HG03060 (cell line): ENCODE measurements around the gene RNH1.

ENCODE experiments used
- ATAC-seq: cut with Tn5 transposase; IDR thresholded peaks from one replicate; pipeline ENCODE4 v1.9.1; 2021; ENCODE audit warnings: low read depth, moderate number of reproducible peaks; ENCODE audit not compliant: unreplicated experiment

Gene RNH1

DNA sequence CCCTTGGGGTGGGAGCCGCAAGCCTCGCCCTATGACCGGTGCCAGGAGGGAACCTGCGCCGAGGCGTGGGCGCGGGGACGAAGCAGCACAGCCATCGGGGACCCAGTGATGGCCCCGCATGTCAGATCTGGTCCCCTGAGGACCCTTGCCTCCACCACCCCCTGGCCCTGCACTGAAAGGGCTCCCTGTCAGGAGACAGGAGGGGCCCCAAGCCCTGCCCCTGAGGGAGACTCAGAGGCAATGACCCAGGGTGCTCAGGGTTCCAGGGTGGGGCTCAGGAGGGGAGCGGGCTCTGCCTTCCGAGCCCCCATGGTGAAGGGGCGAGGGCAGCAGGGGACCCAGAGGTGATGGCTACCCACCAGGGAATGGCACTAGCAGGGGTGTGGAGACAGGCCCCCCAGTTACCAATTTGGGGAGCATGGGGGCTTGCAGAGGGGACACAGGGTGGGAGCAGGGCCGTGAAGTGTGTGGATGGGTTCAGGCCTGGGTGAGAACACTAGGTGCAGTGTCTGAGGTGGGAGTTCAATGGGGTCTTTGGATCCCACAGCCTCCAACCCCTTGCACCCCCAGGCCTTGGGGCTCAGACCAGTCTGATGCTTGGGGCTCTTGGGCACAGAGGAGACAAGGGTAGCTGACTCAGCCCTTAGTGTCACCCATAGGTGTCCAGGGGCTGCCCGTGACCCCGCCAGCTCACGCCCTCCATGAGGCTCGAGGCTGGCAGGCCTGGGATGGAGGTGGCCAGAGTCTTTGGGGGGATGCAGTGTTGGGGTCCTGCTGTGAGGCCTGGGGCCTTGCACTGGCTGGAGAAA lies 30.8 kb upstream of the RNH1 start:
- no peak for ATAC-seq

DNA sequence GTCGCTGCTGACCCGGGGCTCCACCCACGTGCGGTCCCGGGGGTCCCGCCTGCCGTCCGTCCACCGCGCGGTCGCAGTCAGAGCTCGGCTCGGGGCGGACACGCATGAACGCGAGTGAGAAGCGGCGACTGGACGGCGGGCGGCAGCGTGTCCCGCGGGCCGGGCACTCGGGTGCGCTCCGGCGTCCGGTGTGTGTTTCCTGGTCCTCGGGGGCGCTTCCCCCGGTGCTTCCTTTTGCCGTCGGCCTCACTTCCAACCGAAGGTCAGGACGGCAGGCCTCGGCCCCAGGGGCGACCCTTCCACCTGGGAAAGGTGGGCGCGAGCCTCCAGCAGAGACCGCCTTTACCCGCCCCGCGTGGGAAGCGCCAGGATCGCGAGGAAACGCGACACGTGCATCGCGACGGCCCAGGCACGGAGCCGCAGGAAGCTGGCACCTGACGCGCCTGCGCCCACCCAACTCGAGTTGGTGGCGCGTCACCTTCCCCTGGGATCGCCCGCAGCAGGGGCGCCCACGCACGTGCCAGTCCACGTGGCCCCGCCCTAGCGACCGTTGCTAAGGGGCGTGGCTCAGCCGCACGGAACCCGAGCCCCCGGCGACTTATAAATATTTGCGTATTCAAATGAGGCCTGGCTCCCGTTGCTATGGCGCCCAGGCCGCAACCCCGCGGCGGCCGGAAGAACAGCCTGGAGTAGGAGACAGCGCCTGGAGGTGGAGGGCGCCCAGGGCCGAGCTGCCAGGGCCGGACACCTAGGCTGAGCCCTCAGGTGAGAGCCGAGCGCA lies 30.0 kb upstream of the RNH1 start, which contains the start of gene LRRC56:
TSS of gene LRRC56 (plus strand) at position 687 of the 781 bp plus-strand sequence. CDS start 3,158 bp downstream, outside the sequence.
- peak; percentile 65 for ATAC-seq

DNA sequence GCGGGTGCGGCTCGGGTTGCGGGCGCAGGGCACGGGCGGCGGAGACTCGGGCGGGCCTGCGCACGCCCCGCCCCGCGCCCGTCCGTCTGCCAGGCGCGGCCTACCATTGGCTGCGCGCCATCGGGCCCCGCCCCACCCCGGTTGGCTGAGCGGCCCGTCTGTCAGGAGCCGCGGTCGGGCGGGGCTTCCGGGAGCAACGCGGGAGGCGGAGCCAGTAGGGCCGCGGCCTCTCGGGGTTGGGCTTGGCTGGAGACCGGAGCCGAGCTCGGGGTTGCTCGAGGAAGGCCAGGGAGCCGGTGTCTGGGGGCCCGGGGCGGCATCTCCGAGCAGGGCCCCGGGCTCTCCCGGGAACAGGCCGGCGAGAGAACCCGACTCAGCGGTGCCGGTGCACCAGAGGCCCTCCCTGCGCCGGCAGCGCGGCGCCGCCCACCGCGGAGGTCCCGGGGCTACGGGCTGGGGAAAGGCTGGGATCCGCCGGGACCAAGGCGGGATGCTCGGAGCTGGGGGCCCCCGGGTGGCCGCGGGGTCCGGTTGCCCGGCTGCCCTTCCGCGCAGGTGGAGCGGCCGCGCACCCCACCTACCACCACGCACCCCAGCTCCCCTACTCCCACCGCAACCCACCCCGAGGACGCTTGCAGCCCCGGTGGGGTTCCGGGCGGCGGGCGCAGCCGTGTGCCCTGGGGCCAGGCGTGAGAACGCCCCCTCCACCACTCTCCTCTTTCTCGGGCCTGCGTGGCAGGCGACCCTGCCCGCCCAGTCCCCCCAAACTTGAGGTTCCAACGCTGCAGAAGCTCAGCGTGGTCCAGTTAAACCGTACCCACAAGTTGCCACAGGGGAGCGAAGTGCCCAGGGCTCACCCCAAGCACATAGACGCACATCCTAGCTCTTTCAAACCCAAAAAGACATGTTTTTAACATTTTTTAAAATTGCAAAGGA lies 28.7 kb upstream of the RNH1 start, which contains the start of gene HRAS:
TSS of gene HRAS (minus strand) at position 58 of the 936 bp plus-strand sequence.
- ATAC-seq = no peak

DNA sequence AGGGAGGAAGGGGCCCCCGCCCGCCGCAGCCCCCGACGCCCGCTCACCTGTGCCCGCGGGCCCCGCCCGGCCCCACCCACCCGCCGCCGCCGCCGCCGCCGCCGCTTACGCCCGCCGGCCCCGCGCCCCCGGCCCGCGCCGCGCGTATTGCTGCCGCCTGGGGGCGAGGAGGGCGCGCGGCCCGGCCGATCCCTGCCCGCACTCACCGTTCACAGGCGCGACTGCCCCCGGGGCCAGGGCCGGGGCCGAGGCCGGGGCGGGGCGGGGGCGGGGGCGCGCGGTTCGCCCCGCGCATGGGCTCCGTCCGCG lies 28.1 kb upstream of the RNH1 start:
- ATAC-seq = no peak

DNA sequence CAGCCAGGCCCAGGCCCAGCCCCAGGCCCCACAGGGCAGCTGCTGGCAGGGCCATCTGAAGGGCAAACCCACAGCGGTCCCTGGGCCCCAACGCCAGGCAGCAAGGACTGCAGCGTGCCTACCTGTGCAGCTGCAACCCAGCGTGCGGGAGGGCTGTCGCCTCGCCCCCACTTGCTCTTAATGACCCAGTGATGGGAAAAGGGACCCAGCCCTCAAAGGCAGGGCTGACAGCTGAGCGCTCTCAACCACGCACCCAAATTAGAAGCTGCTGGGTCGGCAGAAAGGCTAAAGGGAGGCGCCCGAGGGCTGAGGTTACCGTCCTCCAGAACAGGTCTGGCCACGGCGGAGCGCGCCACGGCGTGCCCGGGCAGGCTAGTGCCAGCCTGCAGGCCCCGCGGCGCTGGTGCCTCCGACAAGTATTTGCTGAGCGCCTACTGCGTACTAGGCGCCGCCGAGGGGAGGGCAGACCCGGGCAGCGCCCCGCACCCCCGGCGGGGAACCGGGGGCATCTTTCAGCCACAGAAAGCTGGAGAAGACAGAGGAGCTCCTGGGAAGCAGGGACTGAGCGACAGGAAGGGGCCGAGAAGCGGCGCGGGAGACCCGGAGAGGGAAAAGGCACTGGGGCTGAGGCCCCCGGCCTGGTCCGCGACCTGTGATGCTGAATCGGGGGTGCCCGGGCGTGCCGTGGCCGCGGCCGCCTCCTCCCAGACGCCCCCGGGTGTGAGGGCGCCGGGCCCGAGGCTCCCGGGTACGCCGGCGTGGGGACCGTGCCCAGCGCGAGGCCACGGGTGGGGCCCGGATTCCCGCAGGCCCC lies 27.6 kb upstream of the RNH1 start:
- no peak for ATAC-seq

DNA sequence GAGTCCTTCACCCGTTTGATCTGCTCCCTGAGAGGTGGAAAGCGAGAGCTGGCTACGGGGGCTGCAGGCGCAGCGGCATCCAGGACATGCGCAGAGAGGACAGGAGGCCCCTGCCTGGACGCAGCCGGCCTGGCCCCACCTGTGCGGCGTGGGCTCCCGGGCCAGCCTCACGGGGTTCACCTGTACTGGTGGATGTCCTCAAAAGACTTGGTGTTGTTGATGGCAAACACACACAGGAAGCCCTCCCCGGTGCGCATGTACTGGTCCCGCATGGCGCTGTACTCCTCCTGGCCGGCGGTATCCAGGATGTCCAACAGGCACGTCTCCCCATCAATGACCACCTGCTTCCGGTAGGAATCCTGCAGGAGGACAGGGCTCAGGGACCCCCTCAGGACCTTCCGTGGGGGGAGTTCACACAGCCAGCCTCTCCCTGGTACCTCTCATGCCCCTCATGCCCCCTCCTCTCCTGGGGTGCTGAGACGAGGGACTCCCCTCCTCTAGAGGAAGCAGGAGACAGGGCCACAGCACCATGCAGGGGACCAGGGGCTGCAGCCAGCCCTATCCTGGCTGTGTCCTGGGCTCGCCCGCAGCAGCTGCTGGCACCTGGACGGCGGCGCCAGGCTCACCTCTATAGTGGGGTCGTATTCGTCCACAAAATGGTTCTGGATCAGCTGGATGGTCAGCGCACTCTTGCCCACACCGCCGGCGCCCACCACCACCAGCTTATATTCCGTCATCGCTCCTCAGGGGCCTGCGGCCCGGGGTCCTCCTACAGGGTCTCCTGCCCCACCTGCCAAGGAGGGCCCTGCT lies 26.7 kb upstream of the RNH1 start:
- ATAC-seq = no peak

DNA sequence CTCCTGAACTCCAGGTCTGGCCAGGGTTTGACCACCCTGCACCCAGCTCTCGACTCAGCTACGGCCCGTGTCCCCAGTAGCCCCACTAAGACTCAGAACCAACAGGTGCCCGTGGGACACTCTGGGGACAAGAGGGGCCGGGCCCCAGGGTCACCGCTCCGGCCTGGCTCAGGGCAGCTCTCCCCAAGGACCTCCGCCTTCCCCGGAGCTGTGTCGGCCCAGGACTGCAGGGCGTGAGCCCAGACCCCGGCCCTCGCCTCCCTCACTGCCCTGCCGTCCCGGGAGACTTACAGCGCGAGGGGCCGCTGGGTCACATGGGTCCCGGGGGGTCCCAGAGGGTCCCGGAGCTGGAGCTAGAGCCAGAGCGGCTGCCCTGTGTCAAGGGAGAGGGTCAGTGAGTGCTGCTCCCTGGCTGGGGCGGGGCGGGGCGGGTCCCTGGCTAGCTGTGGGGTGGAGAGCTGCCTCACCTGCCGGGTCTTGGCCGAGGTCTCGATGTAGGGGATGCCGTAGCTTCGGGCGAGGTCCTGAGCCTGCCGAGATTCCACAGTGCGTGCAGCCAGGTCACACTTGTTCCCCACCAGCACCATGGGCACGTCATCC lies 26.0 kb upstream of the RNH1 start:
- no peak for ATAC-seq

DNA sequence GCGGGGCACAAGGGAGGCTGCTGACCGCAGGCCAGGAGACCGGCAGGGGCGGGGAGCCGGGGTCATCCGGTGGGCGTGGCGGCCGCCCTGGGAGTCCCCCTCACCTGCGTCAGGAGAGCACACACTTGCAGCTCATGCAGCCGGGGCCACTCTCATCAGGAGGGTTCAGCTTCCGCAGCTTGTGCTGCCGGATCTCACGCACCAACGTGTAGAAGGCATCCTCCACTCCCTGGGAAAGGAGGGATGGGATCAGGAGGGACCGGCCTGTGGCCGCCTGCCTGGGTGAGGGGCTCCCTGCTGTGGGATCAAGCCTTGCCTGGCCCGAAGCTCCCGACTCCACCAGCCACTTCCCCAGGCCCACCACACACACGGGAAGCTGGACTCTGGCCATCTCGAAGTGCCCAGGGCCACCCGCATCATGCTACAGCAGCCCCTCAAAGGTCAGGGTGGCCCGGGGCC lies 25.5 kb upstream of the RNH1 start:
- ATAC-seq = no peak

DNA sequence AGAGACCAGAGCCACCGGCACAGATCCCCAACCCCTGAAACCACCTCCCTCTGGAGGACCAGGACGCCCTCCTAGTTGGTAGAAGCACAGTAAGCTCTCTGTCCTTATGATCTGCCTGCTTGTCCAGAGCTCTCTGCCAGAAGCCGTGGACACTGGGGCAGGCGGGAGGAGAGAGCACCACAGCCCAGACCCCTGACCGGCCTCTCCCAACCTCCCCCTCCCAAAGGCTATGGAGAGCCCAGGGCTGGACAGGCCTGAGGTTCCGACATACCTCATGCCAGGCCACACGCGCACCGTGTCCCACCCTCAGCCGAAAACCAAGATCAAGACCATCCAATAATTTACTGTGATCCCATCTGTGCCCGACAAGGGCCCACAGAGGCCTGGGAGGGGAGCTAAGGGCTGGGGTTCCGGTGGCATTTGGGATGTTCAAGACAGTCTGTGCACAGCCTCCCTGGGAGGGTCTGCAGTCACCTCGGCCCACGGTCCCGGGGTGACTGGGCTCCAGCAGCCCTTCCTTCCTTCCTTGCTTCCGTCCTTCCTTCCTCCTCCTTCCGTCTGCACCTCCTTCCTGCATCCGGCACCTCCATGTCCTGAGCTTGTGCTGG lies 25.0 kb upstream of the RNH1 start:
- no peak for ATAC-seq

DNA sequence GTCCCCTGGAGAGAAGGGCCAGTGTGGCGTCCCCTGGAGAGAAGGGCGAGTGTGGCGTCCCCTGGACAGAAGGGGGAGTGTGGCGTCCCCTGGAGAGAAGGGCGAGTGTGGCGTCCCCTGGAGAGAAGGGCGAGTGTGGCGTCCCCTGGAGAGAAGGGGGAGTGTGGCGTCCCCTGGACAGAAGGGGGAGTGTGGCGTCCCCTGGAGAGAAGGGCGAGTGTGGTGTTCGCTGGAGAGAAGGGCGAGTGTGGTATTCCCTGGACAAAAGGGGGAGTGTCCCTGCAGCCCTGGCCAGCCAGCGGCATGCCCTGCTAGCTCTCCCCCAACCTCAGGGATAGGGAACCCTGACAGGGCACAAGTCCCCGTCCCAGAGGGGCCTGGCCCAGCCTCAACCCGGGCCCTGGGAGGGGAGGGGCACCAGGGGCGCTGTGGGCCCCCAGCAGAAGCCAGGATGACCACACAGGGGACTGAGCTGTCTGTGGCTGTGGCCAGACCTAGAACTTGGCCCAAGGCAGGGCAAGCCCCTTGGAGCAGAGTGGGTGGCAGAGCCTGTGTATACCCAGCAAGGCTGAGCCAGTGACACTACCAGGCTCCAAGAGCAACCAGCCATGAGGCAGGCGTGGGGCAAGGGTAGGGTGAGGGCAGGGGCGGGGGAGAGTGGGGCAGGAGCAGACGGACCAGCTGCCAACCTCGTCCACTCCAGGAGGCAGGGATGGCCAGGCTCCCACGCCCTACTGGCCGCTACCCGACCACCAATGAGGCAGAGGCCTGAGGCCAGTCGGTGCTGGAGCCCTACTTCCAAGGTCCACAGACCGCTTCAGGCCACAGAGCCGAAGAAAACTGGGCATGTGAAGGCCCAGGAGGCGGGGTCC lies 24.2 kb upstream of the RNH1 start:
- no peak for ATAC-seq

DNA sequence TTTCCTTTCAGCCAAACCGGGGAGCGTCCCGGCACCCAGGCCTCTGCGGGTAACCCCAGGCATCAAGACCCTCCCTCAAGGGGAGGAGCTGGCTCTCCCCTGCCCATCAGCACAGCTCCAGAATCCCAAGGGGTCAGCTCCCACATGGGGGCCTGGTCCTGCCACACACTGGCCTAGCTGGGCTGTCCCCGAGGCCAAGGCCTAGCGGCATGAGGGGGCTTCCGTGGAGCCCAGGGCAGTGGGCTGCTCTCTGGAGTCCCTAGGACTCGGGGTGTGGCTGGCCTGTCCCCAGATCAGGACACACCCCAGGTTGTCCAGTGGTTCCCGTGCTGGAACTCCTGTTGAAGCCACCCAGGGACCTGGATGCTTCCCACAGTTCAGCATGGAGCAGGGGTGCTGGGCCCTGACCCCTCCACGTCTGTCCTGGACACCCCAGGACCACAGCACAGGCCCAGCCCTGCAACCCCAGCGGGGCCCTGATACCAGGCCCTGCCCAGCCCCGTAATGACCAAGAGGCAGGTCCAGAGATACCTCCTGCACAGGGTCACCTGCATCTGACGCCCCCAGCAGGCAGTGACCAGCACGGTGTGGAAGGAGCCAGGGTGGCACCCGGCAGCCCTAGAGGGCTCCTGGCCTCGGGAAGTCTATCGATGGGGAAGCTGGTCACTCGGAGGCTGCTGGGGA lies 22.8 kb upstream of the RNH1 start:
- ATAC-seq = no peak

DNA sequence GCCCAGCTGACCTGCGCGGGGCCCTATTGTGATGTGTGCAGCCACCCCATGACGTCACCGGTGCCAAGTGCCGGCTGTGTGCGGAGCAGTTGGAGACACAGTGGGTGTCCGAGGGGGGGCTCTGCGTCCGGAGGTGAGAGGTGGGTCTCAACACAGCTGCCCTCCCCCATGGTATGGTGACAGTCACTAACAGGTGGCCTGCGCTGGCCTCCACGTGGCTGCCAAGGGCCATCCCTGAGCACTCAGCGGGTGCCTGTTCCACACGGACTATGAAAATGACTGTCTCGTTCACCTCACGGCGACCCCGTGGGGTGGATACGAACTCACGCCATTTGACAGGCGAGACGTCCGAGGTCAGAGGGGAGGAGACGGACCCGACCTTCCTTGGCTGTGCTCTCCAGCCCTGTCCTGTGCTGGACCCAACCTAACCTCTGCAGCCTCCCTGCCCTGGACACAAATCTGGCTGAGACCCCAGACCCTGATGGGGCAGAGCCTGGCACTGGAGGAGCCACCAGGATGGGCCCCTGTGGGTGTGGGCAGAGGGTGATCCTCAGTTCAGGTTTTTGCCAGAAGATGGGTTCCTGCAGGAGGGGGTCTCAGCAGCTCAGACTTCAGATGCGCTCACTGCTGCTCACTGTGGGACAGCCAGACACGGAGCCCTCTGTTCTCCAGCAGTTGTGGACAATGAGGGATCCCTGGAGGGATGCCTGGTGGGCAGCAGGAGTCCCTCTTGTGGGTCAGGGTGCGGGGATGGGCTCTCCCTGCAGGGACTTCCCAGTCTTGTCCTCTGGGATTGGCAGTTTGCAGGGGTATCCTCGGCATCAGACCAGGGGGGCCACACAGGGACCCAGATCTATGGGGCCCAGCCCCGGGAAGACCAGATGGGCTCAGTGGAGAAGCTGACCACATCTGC lies 22.0 kb upstream of the RNH1 start:
- ATAC-seq = no peak

DNA sequence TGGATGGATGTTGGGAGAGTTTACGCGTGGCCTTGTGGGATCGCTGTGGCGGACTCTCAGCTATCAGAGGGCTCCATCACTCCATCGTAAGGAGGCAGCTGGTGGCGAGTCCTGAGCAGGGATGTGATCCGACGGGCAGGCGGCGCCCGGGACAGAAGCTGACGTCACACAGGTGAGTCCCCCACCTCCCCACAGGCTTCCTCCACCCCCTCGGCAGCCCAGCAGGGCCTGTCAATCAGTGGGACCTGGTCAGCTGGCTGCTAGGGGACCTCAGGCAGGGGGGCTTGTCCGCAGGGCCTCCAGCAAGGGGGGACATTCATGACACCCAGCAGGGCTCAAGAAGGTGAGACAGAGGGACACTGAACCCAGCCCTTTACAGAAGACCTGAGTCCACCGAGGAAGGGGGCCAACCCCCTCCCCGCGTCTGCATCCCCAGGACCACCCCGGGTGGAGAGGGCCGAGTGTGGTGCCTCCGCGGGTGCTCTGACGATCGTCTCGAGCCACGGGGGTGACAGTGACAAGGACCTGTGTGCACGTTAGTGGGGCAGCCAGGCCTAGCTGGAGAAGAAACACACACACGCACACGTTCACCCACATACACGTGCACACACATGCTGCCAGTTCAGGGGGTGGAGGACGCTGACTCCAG lies 21.2 kb upstream of the RNH1 start:
- ATAC-seq = no peak

DNA sequence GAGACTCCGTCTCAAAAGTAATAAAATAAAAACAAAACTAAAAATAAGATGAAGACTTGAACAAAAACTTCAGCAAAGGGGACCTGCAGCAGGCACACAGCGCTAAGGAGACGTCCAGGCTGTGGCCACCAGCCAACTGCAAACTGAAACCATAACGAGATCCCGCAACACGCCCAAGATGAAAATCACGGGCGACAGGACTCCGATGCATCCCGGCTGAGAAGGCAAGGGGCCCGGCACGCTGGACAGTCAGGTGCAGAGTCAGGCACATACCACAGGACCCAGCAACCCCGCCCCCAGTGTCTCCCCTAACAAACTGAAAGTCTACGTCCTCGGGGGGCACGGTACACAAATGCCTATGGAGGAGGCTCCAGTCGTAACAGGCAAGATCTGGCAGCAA lies 19.1 kb upstream of the RNH1 start:
- ATAC-seq = no peak

DNA sequence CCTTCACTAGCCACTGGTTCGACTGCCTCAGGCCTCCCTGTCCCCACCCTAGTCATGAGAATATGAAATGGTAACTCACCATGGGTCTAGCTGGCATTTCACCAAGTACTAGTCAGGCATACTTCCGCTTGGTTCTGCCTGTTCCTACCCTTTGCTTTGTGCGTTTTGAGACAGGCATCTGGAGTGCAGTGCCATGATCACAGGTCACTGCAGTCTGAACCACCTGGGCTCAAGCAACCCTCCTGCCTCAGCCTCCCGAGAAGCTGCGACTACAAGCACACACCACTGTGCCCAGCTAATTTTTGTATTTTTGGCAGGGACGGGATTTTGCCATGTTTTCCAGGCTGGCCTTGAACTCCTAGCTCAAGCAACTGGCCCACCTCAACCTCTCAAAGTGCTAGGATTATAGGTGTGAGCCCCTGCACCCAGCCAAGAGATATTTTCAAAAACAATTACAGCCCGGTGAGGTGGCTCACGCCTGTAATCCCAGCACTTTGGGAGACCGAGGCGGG lies 14.2 kb upstream of the RNH1 start:
- ATAC-seq = no peak
